K562 (cell line): ENCODE measurements around the gene SLC19A1. TPM values are rescaled to one million over a fixed set of nuclear protein-coding genes. Genes with fewer than 3 reads are reported as not detected.
A peak's percentile ranks its signal among the peaks of the same experiment; 100 is the strongest.

Source experiments
- ATAC-seq: fragments of 200-7000 bp; cut with Tn5 transposase; 3 replicates; pipeline ENCODE4 v1.9.1; 2020; ENCODE audit warnings: moderate library complexity
- BruUV-seq: library from RNA; stranded (reverse); fragments of 400-500 nt; replicated peaks from 2 replicates; lab custom pipeline; 2021; lab: Mats Ljungman, UMichigan
- CTCF ChIA-PET: fragments of 300-600 bp; formaldehyde crosslinking; extraction: SDS; loops from one replicate; lab custom pipeline; 2021; ENCODE audit warnings: low intra/inter-chr PET ratio; lab: Yijun Ruan, JAX
- POLR2A ChIA-PET: fragments of 300-600, 350-650 bp; sonication (Branson Sonifier 250); formaldehyde crosslinking; extraction: SDS; loops from one replicate; lab custom pipeline; 2021; ENCODE audit warnings: antibody characterized with exemption, inconsistent platforms; lab: Yijun Ruan, JAX
- DNase-seq, 4 experiments: peaks; one replicate each; pipeline versions ENCODE4 v3.0.0 to v3.0.0-alpha.2; 2011 to 2018; ENCODE audit warnings: low spot score in 3 of 4, mixed read lengths in 3 of 4; ENCODE audit errors: extremely low read depth in 1 of 4
- FAIRE-seq: peaks from 2 replicates; lab custom pipeline; 2011; peaks lifted over from hg19 to GRCh38; lab: Jason Lieb, UNC
- H2AFZ ChIP-seq: 2 replicates; pipeline ENCODE4 v1.6.0; 2011; ENCODE audit warnings: low read depth, low read length, control low read depth, inconsistent platforms
- H3K27ac ChIP-seq: fragments of 200-600 bp; 3 replicates; pipeline ENCODE4 v1.8.0; 2011; ENCODE audit warnings: low read depth, mild to moderate bottlenecking, control low read depth, inconsistent platforms, low read length, moderate library complexity, mixed read lengths; ENCODE audit errors: extremely low read depth
- H3K27me3 ChIP-seq, 2 experiments: fragments of 300-600 bp in 1 of 2; 2 replicates in 1 of 2; 3 replicates in 1 of 2; pipeline versions ENCODE4 v1.6.0 to v1.8.0; 2011; ENCODE audit warnings: inconsistent platforms in 2 of 2, low read length in 2 of 2, mild to moderate bottlenecking in 1 of 2, mixed read lengths in 1 of 2, moderate library complexity in 1 of 2; ENCODE audit not compliant: control insufficient read depth in 2 of 2, insufficient read depth in 2 of 2
- H3K36me3 ChIP-seq: fragments of 300-600 bp; 3 replicates; pipeline ENCODE4 v1.8.0; 2011; ENCODE audit warnings: mild to moderate bottlenecking, low read length, inconsistent platforms; ENCODE audit not compliant: control insufficient read depth, insufficient read depth
- H3K4me1 ChIP-seq, 2 experiments: fragments of 200-600 bp in 1 of 2; replicated peaks in 1 of 2; 2 replicates in 1 of 2; 3 replicates in 1 of 2; pipeline versions ENCODE4 v1.5.1 to v1.8.0; 2011; ENCODE audit warnings: inconsistent platforms in 2 of 2, low read length in 2 of 2, mild to moderate bottlenecking in 1 of 2, mixed read lengths in 1 of 2, moderate library complexity in 1 of 2; ENCODE audit not compliant: control insufficient read depth in 2 of 2, insufficient read depth in 2 of 2
- H3K4me2 ChIP-seq: 2 replicates; pipeline ENCODE4 v1.6.1; 2011; ENCODE audit warnings: low read length, control low read depth, inconsistent platforms, mixed read lengths; ENCODE audit not compliant: insufficient read depth
- H3K4me3 ChIP-seq: fragments of 200-600 bp; sonication (generic), shearing (Covaris generic); 2 replicates; pipeline ENCODE4 v1.5.1; 2016; ENCODE audit warnings: control low read depth, inconsistent platforms
- H3K79me2 ChIP-seq: fragments of 200-600 bp; 3 replicates; pipeline ENCODE4 v1.8.0; 2011; ENCODE audit warnings: low read length, inconsistent platforms; ENCODE audit not compliant: control insufficient read depth, insufficient read depth
- H3K9ac ChIP-seq, 2 experiments: 2 replicates each; pipeline versions ENCODE4 v1.6.0 to v1.6.1; 2011; ENCODE audit warnings: low read depth in 2 of 2, low read length in 2 of 2, control low read depth in 1 of 2, inconsistent platforms in 1 of 2, mild to moderate bottlenecking in 1 of 2, mixed read lengths in 1 of 2; ENCODE audit not compliant: insufficient read depth in 1 of 2
- H3K9me1 ChIP-seq: one replicate; pipeline ENCODE4 v1.6.0; 2011; ENCODE audit warnings: inconsistent platforms, mild to moderate bottlenecking, low read length, moderate library complexity; ENCODE audit not compliant: control insufficient read depth, insufficient read depth
- H3K9me3 ChIP-seq: replicated peaks from 2 replicates; pipeline ENCODE4 v1.5.1; 2011; ENCODE audit warnings: low read depth, low read length, inconsistent platforms; ENCODE audit not compliant: control insufficient read depth, insufficient read depth
- H4K20me1 ChIP-seq: replicated peaks from 2 replicates; pipeline ENCODE4 v1.6.1; 2011; ENCODE audit warnings: low read length, inconsistent platforms, mixed read lengths; ENCODE audit not compliant: control insufficient read depth, insufficient read depth
- EGR1 ChIP-seq: fragments of 450-650 bp; conservative IDR thresholded peaks from 2 replicates; pipeline ENCODE4 v1.6.1; 2017; ENCODE audit warnings: mild to moderate bottlenecking
- FOXA3 ChIP-seq, 2 experiments: fragments of 450-650 bp in 1 of 2; sonication (generic) in 1 of 2; formaldehyde crosslinking; IDR thresholded peaks in 1 of 2; conservative IDR thresholded peaks in 1 of 2; 2 replicates each; pipeline versions ENCODE4 v1.4.0 to v1.8.0; 2020 to 2022; ENCODE audit warnings: mild to moderate bottlenecking in 2 of 2, missing genetic modification reagents in 1 of 2
- RCOR1 ChIP-seq, 2 experiments: IDR thresholded peaks; 2 replicates each; pipeline ENCODE4 v1.6.1; 2012; ENCODE audit warnings: low read depth in 2 of 2, low read length in 2 of 2, borderline replicate concordance in 1 of 2, improper control_type of control experiment in 1 of 2
- ZNF165 ChIP-seq: fragments of 250-450 bp; sonication (Bioruptor Pico); IDR thresholded peaks from 2 replicates; pipeline ENCODE4 v1.4.0; 2020; ENCODE audit warnings: borderline replicate concordance
- ZNF311 ChIP-seq: fragments of 250-450 bp; sonication (Bioruptor Pico); IDR thresholded peaks from 2 replicates; pipeline ENCODE4 v1.4.0; 2020; ENCODE audit warnings: mild to moderate bottlenecking, moderate library complexity
- ZNF354B ChIP-seq: fragments of 250-450 bp; sonication (Bioruptor Pico); IDR thresholded peaks from 2 replicates; pipeline ENCODE4 v1.4.0; 2020
- ZNF445 ChIP-seq: fragments of 250-450 bp; sonication (Bioruptor Pico); IDR thresholded peaks from 2 replicates; pipeline ENCODE4 v1.4.0; 2020; ENCODE audit warnings: low read depth, mild to moderate bottlenecking, moderate library complexity
- ZNF668 ChIP-seq: fragments of 250-450 bp; sonication (Bioruptor Pico); IDR thresholded peaks from 2 replicates; pipeline ENCODE4 v1.8.0; 2022; ENCODE audit warnings: mild to moderate bottlenecking, inconsistent platforms
- WGBS: fragments of 100-300 bp; shearing (Covaris generic); methylation state at CpG from one replicate; pipeline ENCODE4 v1.1.6; 2016; ENCODE audit warnings: low coverage, mixed read lengths; ENCODE audit not compliant: insufficient coverage; ENCODE audit errors: missing lambda C conversion rate; 5-methylcytosine and 5-hydroxymethylcytosine counted together
- in situ Hi-C: fragments of 300-500 bp; cut with MboI; formaldehyde crosslinking; loops from 4 replicates; pipeline ENCODE4 v1.15.0; 2018; ENCODE audit warnings: inconsistent platforms, mixed read lengths
- intact Hi-C: fragments of 100-400 bp; cut with micrococcal nuclease; formaldehyde crosslinking; loops from 2 replicates; pipeline ENCODE4 v1.14.2; 2022
- polyA plus RNA-seq, 8 experiments: library from polyadenylated mRNA; depleted of rRNA in 4 of 8; stranded (reverse) in 5 of 8; unstranded in 3 of 8; fragments of >200 nt; fragmentation: Nextera tagmentation in 2 of 8; fragmentation: Illumina TruSeq in 1 of 8; extraction: Ambion mirVana in 2 of 8; extraction: Trizol in 1 of 8; gene quantifications; 2 replicates each; pipeline versions ENCODE4 v1.2.1 to v1.2.3, GENCODE V29; 2011 to 2014; ENCODE audit warnings: inconsistent platforms in 1 of 8, missing spikeins in 1 of 8
- total RNA-seq, 7 experiments: library from RNA; depleted of rRNA in 6 of 7; stranded (reverse); fragments of >200 nt in 6 of 7; fragmentation: Illumina TruSeq in 2 of 7; extraction: Trizol in 2 of 7; gene quantifications; 2 replicates each; pipeline versions ENCODE4 v1.2.1 to v1.2.3, GENCODE V29; 2011 to 2021; ENCODE audit warnings: low replicate concordance in 1 of 7

The SLC19A1 gene
- total and polyA plus RNA-seq, 9 of the 15 experiments (the other 6 are each of a cell fraction or from before 2014, with no cell fraction given): 0.65 to 88.7 (median 12.0) TPM

- intact Hi-C loops (no loop called here), in situ Hi-C loops (no loop called here)
- DNase-seq (peak in 1 of 4 experiments; percentile 37), ATAC-seq (no peak), FAIRE-seq (no peak)
- Histone ChIP-seq H3K79me2 (no peaks in the 10 kb centered on the region), H3K4me1 (peaks cover 0 to 33% of the 10 kb centered on the region in 2 experiments; a peak in 2 of 5 replicates), H3K9ac (no peak overlapping the region), H3K36me3 (0 out of 3 replicates have a peak, but pooled peaks cover 4% of the 10 kb centered on the region), H2AFZ (no peak overlapping the region), H3K4me3 (no peak overlapping the region), H4K20me1 (peaks cover 10% of the 10 kb centered on the region; the same call in 1 of the 2 replicates), H3K27me3 (no peaks in the 10 kb centered on the region), H3K9me1 (peaks cover 2% of the 10 kb centered on the region), H3K27ac (no peak overlapping the region), H3K4me2 (no peak overlapping the region), H3K9me3 (no peaks in the 10 kb centered on the region; the same call in 1 of the 2 replicates)
- TF ChIP-seq ZNF311 (no peak), ZNF668 (CRISPR knock-in tag) (no peak), ZNF445 (CRISPR knock-in tag) (no peak), ZNF354B (CRISPR knock-in tag) (no peak), ZNF165 (CRISPR knock-in tag) (no peak), RCOR1 (IDR thresholded peaks at IDR 0.05; ENCODE audit: borderline replicate concordance in 1 of 2, low read depth in 2 of 2, low read length in 2 of 2) (no peak), EGR1 (peak; percentile 85), FOXA3 (CRISPR knock-in tag; conservative IDR thresholded peaks at IDR 0.05 in 1 of 2, IDR thresholded peaks at IDR 0.05 in 1 of 2) (no peak)
- WGBS: 54% methylated on average over 5 of the region's 6 CpGs
- BruUV-seq: no TSS peak
- ChIA-PET POLR2A (no interaction called here), CTCF (no interaction called here)
Measured at GRCh38 chr21:45499970-45500577, 42.2 kb downstream of the SLC19A1 start.
